Measurements from ENCODE around the gene FHDC1.

DNA sequence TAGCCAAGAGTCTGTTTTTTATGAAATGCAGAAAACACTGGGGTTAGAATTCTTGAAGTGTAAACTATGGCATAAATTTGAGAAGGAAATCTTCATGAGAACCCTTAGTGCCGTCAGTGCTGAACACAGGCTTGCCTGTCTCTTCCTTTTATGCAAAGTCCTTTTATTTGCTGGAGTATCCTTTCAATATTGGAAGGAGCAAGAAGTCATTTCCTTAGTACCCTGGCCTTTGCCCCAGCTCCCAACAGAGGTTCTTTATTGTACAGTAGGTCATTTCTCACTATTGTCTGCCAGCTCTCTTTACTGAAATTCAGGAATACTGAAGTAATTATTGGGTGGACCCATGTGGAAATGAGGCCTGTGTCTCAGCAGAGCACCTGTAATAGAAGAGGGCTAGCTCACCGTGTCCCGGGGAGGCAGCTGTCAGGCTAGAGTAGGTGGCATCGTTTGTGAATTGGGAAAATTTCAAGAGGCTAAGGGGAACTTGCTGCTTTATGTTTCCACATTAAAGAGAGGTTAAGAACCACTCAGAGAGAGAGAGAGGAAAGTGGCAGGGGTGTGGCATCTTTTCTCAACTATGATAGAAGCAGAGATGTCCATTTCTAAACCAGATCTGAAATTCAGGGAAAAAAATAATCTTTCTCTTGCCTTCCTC, 8.7 kb downstream of the FHDC1 start:
- TF ChIP-seq CTCF (IDR thresholded peaks at IDR 0.05 in 4 of 5, conservative IDR thresholded peaks at IDR 0.05 in 1 of 5) (no peak), POLR2A (IDR thresholded peaks at IDR 0.05) (no peak)

Measured in gastrocnemius medialis (tissue), 4 donors.